C4-2B (cell line): Measurements from ENCODE around the gene LMF1.

ENCODE experiments used
- H3K27ac ChIP-seq: fragments of 450-650 bp; 2 replicates; pipeline ENCODE4 v1.5.1; 2017
- ZFX ChIP-seq: fragments of 450-650 bp; IDR thresholded peaks from 2 replicates; pipeline ENCODE4 v1.6.1; 2017
- TF ChIP-seq, protein P1 (sequence below): fragments of 450-650 bp; conservative IDR thresholded peaks from 2 replicates; pipeline ENCODE4 v1.5.1; 2017; ENCODE audit warnings: mild to moderate bottlenecking

The LMF1 gene

GRCh38 chr16:848510-849253, 122.1 kb downstream of the LMF1 start:
- no peak overlapping the region for H3K27ac ChIP-seq
- TF ChIP-seq, protein P1, sequence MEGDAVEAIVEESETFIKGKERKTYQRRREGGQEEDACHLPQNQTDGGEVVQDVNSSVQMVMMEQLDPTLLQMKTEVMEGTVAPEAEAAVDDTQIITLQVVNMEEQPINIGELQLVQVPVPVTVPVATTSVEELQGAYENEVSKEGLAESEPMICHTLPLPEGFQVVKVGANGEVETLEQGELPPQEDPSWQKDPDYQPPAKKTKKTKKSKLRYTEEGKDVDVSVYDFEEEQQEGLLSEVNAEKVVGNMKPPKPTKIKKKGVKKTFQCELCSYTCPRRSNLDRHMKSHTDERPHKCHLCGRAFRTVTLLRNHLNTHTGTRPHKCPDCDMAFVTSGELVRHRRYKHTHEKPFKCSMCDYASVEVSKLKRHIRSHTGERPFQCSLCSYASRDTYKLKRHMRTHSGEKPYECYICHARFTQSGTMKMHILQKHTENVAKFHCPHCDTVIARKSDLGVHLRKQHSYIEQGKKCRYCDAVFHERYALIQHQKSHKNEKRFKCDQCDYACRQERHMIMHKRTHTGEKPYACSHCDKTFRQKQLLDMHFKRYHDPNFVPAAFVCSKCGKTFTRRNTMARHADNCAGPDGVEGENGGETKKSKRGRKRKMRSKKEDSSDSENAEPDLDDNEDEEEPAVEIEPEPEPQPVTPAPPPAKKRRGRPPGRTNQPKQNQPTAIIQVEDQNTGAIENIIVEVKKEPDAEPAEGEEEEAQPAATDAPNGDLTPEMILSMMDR, result no peak
- TF ChIP-seq ZFX, result no peak

DNA sequence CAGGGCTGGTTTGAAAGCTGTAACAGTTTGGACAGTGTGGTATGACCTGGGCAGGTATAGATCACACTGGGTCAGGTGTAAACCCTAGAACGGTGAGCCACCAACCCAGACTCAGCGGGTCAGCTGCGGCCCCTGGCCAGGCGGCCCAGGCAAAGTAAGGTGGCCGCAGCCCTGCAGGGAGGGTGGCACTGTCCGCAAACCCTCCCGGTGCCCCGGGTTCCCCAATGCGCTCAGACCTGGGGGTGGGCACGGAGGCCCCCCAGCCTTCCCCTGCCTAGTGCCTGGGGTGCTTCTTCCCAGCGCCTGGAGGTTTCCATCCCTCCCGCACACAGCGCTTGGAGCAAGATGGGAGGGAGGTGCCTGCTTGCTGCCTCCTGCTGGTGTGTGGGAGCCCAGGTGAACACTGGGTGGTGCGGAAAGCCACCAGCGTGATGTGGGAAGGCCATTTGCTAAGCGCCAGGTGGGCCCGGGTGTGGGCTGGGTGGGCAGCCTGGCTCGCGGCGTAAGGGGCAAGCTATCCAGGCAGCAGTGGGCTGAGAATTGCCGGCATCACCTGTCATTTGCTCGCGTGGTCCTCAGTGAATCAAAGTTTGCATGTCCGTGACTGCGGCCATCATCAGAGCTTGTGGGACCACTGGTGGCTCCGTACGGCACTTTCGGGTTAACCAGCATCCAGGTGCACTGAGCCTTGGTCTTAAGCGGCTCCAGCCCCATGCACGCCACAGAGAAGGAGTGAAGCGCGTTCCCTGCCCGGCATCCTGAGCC, 122.9 kb downstream of the LMF1 start:
- no peak overlapping the region for H3K27ac ChIP-seq
- TF ChIP-seq, protein P1, result no peak
- TF ChIP-seq ZFX, result no peak

DNA sequence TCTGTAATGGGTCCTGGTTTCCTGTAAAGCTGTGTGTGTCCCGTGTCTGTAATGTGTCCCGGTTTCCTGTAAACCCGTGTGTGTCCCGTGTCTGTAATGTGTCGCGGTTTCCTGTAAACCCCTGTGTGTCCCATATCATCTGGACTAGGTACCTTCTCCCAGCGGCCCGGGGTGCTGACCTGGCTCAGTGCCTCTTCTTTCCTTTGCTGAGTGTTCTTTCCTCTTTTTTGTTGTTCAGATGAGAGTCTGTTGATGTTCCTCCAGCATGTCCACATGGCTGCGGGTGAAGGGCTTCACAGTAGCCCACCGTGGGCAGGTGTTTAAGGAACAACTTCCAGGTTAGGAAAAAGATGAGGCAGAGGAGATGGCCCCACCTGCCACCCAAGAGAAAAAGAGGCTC, 123.6 kb downstream of the LMF1 start:
- no peak for TF ChIP-seq ZFX
- TF ChIP-seq, protein P1, result no peak
- no peak overlapping the region for H3K27ac ChIP-seq

DNA sequence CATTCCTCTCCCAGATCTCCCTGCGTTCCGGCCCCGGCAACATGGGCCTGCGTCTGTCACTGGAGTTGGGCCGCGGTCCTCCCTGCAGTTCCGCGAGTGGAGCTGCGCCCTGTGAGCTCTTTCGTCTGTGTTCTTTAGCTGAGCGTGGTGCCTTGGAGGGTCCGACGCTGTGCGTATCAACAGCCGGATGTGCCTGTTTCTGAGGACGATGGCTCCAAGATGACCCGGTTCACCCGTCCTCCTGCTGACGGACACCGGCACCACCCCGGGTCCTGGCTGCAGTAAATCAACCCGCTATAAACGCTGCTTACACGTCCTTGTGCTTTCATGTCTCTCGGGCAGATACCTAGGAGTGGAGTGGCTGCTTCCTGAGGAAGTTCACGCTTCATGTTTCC, 125.4 kb downstream of the LMF1 start:
- no peak overlapping the region for H3K27ac ChIP-seq
- TF ChIP-seq, protein P1, result no peak
- no peak for TF ChIP-seq ZFX

- TF ChIP-seq, protein P1, result no peak
- no peak for TF ChIP-seq ZFX
These were observed 126.0 kb downstream of the LMF1 start for GRCh38 chr16:844638-845350.

GRCh38 chr16:843771-844170, 127.0 kb downstream of the LMF1 start:
- TF ChIP-seq ZFX, result no peak
- TF ChIP-seq, protein P1, result no peak
- H3K27ac ChIP-seq, result no peak overlapping the region

More at GRCh38 chr16:844638-845350, 126.0 kb downstream of the LMF1 start:
- H3K27ac ChIP-seq, result no peak overlapping the region
